Measurements from ENCODE around the gene ARMC7.
"Not testable (repeated sequence)": the region's sequence is repeated elsewhere in the genome, so short reads cannot be mapped to it uniquely, and the experiment has no call there.

ARMC7 gene

DNA sequence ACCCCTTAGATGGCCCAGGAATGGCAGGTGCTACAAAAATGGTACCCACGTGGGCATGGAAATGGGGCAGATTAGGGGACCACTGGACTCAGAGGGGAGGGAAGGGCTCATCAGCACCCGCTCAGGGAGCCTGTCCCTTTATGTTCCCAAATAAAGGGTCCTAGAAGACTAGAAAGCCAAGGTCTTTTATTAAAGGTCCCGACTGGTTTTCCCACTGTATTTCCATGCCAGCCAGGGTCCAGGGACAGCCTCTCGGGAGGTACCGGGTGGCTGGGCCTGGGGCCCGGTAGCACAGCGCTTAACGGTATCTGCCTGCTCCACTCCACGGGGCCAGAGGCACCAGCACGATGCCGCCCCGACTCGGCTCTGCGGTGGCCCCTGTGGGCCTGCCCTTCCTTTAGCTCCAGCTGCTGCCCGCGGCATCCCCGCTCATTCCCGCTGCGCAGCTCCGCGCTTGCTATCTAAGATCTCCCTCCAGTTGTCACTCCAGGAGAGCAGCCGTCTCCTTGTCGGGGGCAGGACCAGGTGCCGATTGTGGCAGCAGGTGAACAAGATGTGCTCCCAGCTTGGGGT, 20.4 kb downstream of the ARMC7 start:
- no peak for DNase-seq (ENCODE audit: low read depth)

- peak; percentile 68 for DNase-seq (ENCODE audit: low read depth)
These were observed 21.0 kb downstream of the ARMC7 start for GRCh38 chr17:75130632-75131277.

- DNase-seq (ENCODE audit: low read depth): peak; percentile 86
These were observed 21.7 kb downstream of the ARMC7 start, which contains the start of gene NT5C for GRCh38 chr17:75131278-75132017. Gene NT5C (minus strand): TSS chr17:75131742. CDS start chr17:75131707, 35 bp downstream.

DNA sequence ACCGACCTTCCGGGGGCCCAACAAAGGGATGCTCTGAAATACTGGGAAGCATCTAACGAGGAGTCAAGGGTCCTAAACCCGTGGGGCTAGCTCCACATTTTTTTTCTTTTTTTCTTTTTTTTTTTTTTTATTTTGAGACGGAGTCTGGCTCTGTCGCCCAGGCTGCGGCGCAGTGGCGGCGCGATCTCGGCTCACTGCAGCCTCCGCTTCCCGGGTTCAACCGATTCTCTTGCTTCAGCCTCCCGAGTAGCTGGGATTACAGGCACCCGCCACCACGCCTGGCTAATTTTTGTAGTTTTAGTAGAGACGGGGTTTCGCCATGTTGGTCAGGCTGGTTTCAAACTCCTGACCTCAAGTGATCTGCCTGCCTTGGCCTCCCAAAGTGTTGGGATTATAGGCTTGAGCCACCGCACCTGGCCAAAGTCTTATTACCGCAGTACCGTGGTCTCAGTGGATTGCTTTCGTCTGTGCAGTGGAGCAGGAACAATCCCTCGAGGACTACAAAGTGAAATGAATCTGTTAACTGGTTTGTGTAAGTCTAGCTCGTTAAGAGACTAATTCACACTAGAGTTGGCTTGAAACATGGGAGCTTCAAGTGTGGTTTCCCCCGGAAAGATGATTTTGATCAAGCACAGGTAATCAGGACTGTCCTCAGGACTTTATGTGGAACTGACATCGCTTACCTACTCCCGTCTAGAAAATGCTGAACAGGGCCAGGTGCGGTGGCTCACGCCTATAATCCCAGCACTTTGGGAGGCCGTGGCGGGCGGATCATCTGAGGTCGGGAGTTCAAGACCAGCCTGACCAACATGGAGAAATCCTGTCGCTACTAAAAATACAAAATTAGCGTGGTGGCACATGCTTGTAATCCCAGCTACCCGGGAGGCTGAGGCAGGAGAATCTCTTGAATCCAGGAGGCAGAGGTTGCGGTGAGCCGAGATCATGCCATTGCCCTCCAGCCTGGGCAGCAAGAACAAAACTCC, 22.5 kb downstream of the ARMC7 start:
- not testable (repeated sequence) for DNase-seq (ENCODE audit: low read depth)

- no peak for DNase-seq (ENCODE audit: low read depth)
These were observed 23.2 kb downstream of the ARMC7 start for GRCh38 chr17:75133001-75133400.

GRCh38 chr17:75133607-75134347, 24.0 kb downstream of the ARMC7 start:
- not testable (repeated sequence) for DNase-seq (ENCODE audit: low read depth)

DNA sequence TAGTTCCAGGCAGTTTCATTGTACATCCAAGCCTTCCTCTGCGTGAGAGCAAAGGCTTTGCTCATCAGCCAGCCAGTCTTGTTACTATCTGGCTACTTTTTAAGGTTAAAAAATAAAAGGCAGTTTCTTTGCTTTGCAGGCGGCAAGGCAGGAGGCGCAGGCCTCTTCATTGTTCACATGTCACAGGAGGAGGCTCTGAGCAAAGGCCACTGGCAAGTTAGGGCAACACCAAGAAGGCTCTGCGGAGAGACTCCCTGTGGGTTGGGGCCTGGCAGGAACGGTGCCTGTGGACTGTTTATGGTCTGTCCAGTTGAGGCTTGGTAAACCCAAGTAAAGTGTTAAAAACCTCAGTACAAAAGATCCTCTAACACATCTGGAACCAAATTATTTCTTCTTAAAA, 25.7 kb downstream of the ARMC7 start:
- DNase-seq (ENCODE audit: low read depth): no peak

GRCh38 chr17:75135946-75136345, 26.2 kb downstream of the ARMC7 start:
- no peak for DNase-seq (ENCODE audit: low read depth)

GRCh38 chr17:75137762-75138161, 28.0 kb downstream of the ARMC7 start:
- DNase-seq (ENCODE audit: low read depth): not testable (repeated sequence)

- DNase-seq (ENCODE audit: low read depth): no peak
These were observed 28.8 kb downstream of the ARMC7 start for GRCh38 chr17:75138519-75138918.

- no peak for DNase-seq (ENCODE audit: low read depth)
These were observed 32.6 kb downstream of the ARMC7 start for GRCh38 chr17:75142236-75142971.

- no peak for DNase-seq (ENCODE audit: low read depth)
These were observed 35.2 kb downstream of the ARMC7 start for GRCh38 chr17:75144816-75145512.

DNA sequence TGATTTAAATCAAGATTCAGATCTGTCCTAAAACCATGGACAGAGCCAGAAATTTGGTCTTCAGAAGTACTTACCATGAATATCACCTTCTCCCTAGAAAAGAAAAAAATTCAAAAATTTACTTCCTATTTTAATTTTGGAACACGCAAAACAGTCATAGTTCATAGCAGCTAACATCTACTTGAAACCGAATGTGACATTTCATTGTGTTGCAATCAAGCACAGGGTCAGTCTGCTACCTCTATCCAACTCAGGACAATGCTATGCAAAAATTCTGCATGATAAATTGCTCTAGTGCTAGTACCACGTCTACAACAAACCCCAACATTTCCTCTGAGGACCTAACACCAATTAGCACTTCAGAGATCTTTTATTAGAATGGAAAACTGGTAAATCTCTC, 36.8 kb downstream of the ARMC7 start:
- DNase-seq (ENCODE audit: low read depth): peak; percentile 48

- no peak for DNase-seq (ENCODE audit: low read depth)
These were observed 38.2 kb downstream of the ARMC7 start for GRCh38 chr17:75147878-75148546.

DNA sequence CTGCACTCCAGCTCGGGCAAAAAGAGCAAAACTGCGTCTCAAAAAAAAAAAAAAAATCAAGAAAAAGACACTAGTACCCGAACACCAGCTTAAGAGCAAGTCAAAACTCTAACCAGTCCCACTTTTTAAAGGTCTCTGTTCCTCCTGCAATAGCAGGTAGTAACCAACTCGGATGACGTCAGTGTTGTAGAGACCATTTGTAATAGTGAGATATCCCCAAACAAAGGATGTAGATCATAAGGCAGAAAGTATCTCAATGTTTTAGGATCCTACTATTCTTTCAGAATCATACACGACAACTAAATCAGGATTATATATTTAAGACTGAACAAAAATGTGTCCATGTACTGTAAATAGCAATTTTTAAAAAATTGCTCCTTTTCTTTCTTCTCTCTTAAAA, 42.2 kb downstream of the ARMC7 start:
- DNase-seq (ENCODE audit: low read depth): no peak

- no peak for DNase-seq (ENCODE audit: low read depth)
These were observed 42.8 kb downstream of the ARMC7 start for GRCh38 chr17:75152523-75152921.

- DNase-seq (ENCODE audit: low read depth): peak; percentile 49
These were observed 43.4 kb downstream of the ARMC7 start for GRCh38 chr17:75152922-75153779.

GRCh38 chr17:75153780-75154194, 44.0 kb downstream of the ARMC7 start:
- DNase-seq (ENCODE audit: low read depth): no peak

Data from EH (cell line).